ENCODE measurements around the gene PPP1R12B.

- no peak for TF ChIP-seq POLR2A (IDR thresholded peaks at IDR 0.05)
- no peak for TF ChIP-seq CTCF (IDR thresholded peaks at IDR 0.05)
These were observed 282.0 kb downstream of the PPP1R12B start for GRCh38 chr1:202630541-202630940.
